ENCODE data around the gene GAPT. TPM values are rescaled to one million over a fixed set of nuclear protein-coding genes. Genes with fewer than 3 reads are reported as not detected.

Gene GAPT
- not detected in 2 replicates for polyA plus RNA-seq (2011; rRNA removed)
- not detected in 2 replicates for polyA plus RNA-seq (2012; cell fraction: cytosol; rRNA removed)
- polyA plus RNA-seq (2012; cell fraction: nucleus; rRNA removed): not detected in 2 replicates
- polyA plus RNA-seq (2017; fragmentation: RNase III; extraction: RNeasy Plus Mini Kit Qiagen cat#74134 plus additional on column Dnase treatment): not detected in 3 replicates
- polyA minus RNA-seq (2011; rRNA and poly(A)+ RNA removed): not detected in 2 replicates

GRCh38 chr5:58491216-58491892 is at the start of gene GAPT:
Gene GAPT, plus strand, starts transcription at chr5:58491435. Its CDS starts 3,102 bp downstream, at chr5:58494537.
- Histone ChIP-seq H3K4me1 (no peaks in the 10 kb centered on the region), H3K27ac (no peak within 1 kb of the TSS), H3K9me3 (no peaks in the 10 kb centered on the region), H3K4me2 (no peak within 1 kb of the TSS), H3K4me3 (no peak within 1 kb of the TSS)
- 66% methylated on average over 6 of the region's 6 CpGs for WGBS (ENCODE audit: missing lambda C conversion rate)
- no peak for TF ChIP-seq JUNB (IDR thresholded peaks at IDR 0.05)
- no peak for TF ChIP-seq SREBF2 (IDR thresholded peaks at IDR 0.05)
- TF ChIP-seq RNF2 (IDR thresholded peaks at IDR 0.05; ENCODE audit: borderline replicate concordance, low read depth): no peak
- no peak for TF ChIP-seq HEYL (CRISPR knock-in tag; IDR thresholded peaks at IDR 0.05)
- no peak for TF ChIP-seq KDM1A (IDR thresholded peaks at IDR 0.05; ENCODE audit: low read depth)
- TF ChIP-seq POLR2A (IDR thresholded peaks at IDR 0.05; ENCODE audit: low read length): no peak
- TF ChIP-seq CHD4 (IDR thresholded peaks at IDR 0.05; ENCODE audit: borderline replicate concordance): no peak
- no peak for TF ChIP-seq CTCF (IDR thresholded peaks at IDR 0.05)
- TF ChIP-seq FOSB (CRISPR knock-in tag; IDR thresholded peaks at IDR 0.05): no peak
- no peak for TF ChIP-seq ZSCAN20 (CRISPR knock-in tag; IDR thresholded peaks at IDR 0.05)
- no peak for TF ChIP-seq SMC3 (IDR thresholded peaks at IDR 0.05)
- TF ChIP-seq MYC (IDR thresholded peaks at IDR 0.05; ENCODE audit: borderline replicate concordance, low read length): no peak
- no peak for TF ChIP-seq EP300 (IDR thresholded peaks at IDR 0.05)
- TF ChIP-seq HOXA7 (CRISPR knock-in tag; IDR thresholded peaks at IDR 0.05): no peak
- TF ChIP-seq CHD2 (IDR thresholded peaks at IDR 0.05; ENCODE audit: low read length, partially characterized antibody): no peak
- TF ChIP-seq JUN (IDR thresholded peaks at IDR 0.05): no peak
- DNase-seq (ENCODE audit: low read depth in 1 of 2, low spot score in 1 of 2) (no peak), FAIRE-seq (peak; percentile 81), ATAC-seq (no peak)
- POLR2A ChIA-PET: no interaction called here
- CTCF ChIA-PET: interaction anchor here (0.6 to 17.4 kb wide), 2 partner anchors 19 to 359 kb away, joined by 3 to 266 read pairs; no protein-coding TSS in a partner anchor

GRCh38 chr5:58444805-58445204 is 46.4 kb upstream of the GAPT start:
- ChIA-PET CTCF (interaction anchor here (1.8 to 3.3 kb wide), 2 partner anchors 29 to 666 kb away, joined by 3 to 14 read pairs; no protein-coding TSS in a partner anchor), POLR2A (no interaction called here)
- H3K4me1 ChIP-seq: peaks cover 19% of the 10 kb centered on the region
- no peak for DNase-seq (ENCODE audit: low read depth in 1 of 2, low spot score in 1 of 2)
- no peak overlapping the region for H3K4me2 ChIP-seq
- no peak overlapping the region for H3K4me3 ChIP-seq
- peak; percentile 2 to 31; a peak in 1 of 6 replicates for ATAC-seq
- TF ChIP-seq FOSL2 (IDR thresholded peaks at IDR 0.05) (no peak), FOSL2 (CRISPR knock-in tag; IDR thresholded peaks at IDR 0.05) (peak; percentile 38), ESRRA (IDR thresholded peaks at IDR 0.05; ENCODE audit: borderline replicate concordance, low read length) (no peak), CBX2 (IDR thresholded peaks at IDR 0.05; ENCODE audit: borderline replicate concordance, low read depth) (no peak)
- no peaks in the 10 kb centered on the region for H3K9me3 ChIP-seq
- no peak for FAIRE-seq
- H3K27ac ChIP-seq: 0 out of 6 replicates have a peak overlapping the region, but pooled peaks of 1 of the 2 experiments have one; percentile 25

GRCh38 chr5:58446024-58446423 is 45.2 kb upstream of the GAPT start:
- POLR2A ChIA-PET: interaction anchor here (1.0 to 1.6 kb wide), 4 partner anchors 10 to 558 kb away, joined by 3 to 7 read pairs (median 5); partner anchors contain the start of gene PLK2
- peak in 1 of 2 experiments; percentile 10; a peak in 3 of 6 replicates for ATAC-seq
- CTCF ChIA-PET: interaction anchor here (0.8 to 3.3 kb wide), 6 partner anchors 8 to 667 kb away, joined by 3 to 21 read pairs (median 4); partner anchors contain the start of gene PLK2

More at GRCh38 chr5:58446024-58446423, 45.2 kb upstream of the GAPT start:
- Histone ChIP-seq H3K9me3 (no peaks in the 10 kb centered on the region), H3K4me1 (peaks cover 7% of the 10 kb centered on the region), H3K27ac (no peak overlapping the region), H3K4me3 (no peak overlapping the region), H3K4me2 (no peak overlapping the region)
- peak; percentile 82 for TF ChIP-seq MAFK (IDR thresholded peaks at IDR 0.05; ENCODE audit: partially characterized antibody)
- no peak for TF ChIP-seq NFE2L2 (conservative IDR thresholded peaks at IDR 0.05; ENCODE audit: low read length)
- no peak for TF ChIP-seq CHD2 (IDR thresholded peaks at IDR 0.05; ENCODE audit: low read length, partially characterized antibody)
- DNase-seq (ENCODE audit: low read depth in 1 of 2, low spot score in 1 of 2) (no peak), FAIRE-seq (no peak)
- 83% methylated on average over 10 of the region's 10 CpGs for WGBS (ENCODE audit: missing lambda C conversion rate)

Data from A549 (cell line).